ENCODE data around the gene IL1RAPL1.

DNA sequence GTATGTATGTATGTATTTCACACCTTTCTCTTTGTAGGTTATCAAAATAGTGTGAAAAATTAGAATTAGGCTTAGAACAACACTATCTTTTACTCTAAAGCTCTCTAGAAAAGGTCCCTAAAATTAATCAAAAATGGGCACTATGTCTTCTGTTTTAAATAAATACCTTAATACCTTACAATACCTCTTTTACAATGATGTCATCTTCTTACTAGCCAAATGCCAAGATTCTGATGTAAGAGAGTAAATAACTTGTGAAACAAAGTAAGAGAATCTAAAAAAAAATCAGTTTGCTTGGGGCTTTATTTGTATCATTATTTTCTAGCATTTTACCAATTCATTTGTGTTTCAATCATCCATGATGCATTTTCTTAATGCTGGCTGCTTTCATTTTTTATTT, 1225.9 kb downstream of the IL1RAPL1 start:
- TF ChIP-seq EP300 (IDR thresholded peaks at IDR 0.05): no peak
- TF ChIP-seq, protein P1, sequence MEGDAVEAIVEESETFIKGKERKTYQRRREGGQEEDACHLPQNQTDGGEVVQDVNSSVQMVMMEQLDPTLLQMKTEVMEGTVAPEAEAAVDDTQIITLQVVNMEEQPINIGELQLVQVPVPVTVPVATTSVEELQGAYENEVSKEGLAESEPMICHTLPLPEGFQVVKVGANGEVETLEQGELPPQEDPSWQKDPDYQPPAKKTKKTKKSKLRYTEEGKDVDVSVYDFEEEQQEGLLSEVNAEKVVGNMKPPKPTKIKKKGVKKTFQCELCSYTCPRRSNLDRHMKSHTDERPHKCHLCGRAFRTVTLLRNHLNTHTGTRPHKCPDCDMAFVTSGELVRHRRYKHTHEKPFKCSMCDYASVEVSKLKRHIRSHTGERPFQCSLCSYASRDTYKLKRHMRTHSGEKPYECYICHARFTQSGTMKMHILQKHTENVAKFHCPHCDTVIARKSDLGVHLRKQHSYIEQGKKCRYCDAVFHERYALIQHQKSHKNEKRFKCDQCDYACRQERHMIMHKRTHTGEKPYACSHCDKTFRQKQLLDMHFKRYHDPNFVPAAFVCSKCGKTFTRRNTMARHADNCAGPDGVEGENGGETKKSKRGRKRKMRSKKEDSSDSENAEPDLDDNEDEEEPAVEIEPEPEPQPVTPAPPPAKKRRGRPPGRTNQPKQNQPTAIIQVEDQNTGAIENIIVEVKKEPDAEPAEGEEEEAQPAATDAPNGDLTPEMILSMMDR (IDR thresholded peaks at IDR 0.05): no peak
- no peak for TF ChIP-seq POLR2A (IDR thresholded peaks at IDR 0.05)

All from tibial nerve (tissue), 4 donors.